GM12878 (cell line): Measurements from ENCODE around the gene CYTH3. TPM values are rescaled to one million over a fixed set of nuclear protein-coding genes. Genes with fewer than 3 reads are reported as not detected.

Experiments used
- ATAC-seq: fragments of 200-7000 bp; cut with Tn5 transposase; 3 replicates; pipeline ENCODE4 v1.9.1; 2020; ENCODE audit warnings: mild to moderate bottlenecking, moderate library complexity
- BruUV-seq: library from RNA; stranded (reverse); fragments of 400-500 nt; replicated peaks from 2 replicates; lab custom pipeline; 2021; lab: Mats Ljungman, UMichigan
- CTCF ChIA-PET: fragments of 300-600 bp; sonication (Branson Sonifier 250); formaldehyde crosslinking; extraction: SDS; loops from one replicate; lab custom pipeline; 2021; ENCODE audit warnings: inconsistent platforms; lab: Yijun Ruan, JAX
- POLR2A ChIA-PET: fragments of 350-600 bp; formaldehyde crosslinking; extraction: SDS; loops from one replicate; lab custom pipeline; 2021; ENCODE audit warnings: inconsistent platforms; lab: Charles Lee
- RAD21 ChIA-PET: fragments of 300-600 bp; sonication (Branson Sonifier 250); formaldehyde crosslinking; loops from one replicate; lab custom pipeline; 2023; ENCODE audit warnings: antibody characterized with exemption; ENCODE audit not compliant: unreplicated experiment; lab: Charles Lee
- SMC1A ChIA-PET: fragments of 300-600 bp; sonication (Branson Sonifier 250); formaldehyde crosslinking; loops from one replicate; lab custom pipeline; 2023; ENCODE audit not compliant: unreplicated experiment, uncharacterized antibody; lab: Charles Lee
- DNase-seq: peaks from one replicate; pipeline ENCODE4 v3.0.0-alpha.2; 2011; ENCODE audit warnings: low read depth, low spot score
- FAIRE-seq: peaks from 3 replicates; lab custom pipeline; 2011; peaks lifted over from hg19 to GRCh38; lab: Jason Lieb, UNC
- H2AFZ ChIP-seq: 2 replicates; pipeline ENCODE4 v1.6.0; 2011; ENCODE audit warnings: low read depth, low read length, control low read depth; ENCODE audit not compliant: control insufficient read depth
- H3K27ac ChIP-seq: 2 replicates; pipeline ENCODE4 v1.5.1; 2011; ENCODE audit warnings: control low read depth; ENCODE audit not compliant: control insufficient read depth, insufficient read depth
- H3K27me3 ChIP-seq, 2 experiments: replicated peaks in 1 of 2; 2 replicates each; pipeline versions ENCODE4 v1.6.0 to v1.6.1; 2011; ENCODE audit warnings: low read length in 1 of 2; ENCODE audit not compliant: control insufficient read depth in 2 of 2, insufficient read depth in 2 of 2
- H3K36me3 ChIP-seq, 2 experiments: 2 replicates each; pipeline ENCODE4 v1.5.1; 2011; ENCODE audit warnings: low read length in 1 of 2; ENCODE audit not compliant: control insufficient read depth in 2 of 2, insufficient read depth in 2 of 2
- H3K4me1 ChIP-seq: 2 replicates; pipeline ENCODE4 v1.6.1; 2011; ENCODE audit warnings: mild to moderate bottlenecking, low read length, moderate library complexity, mixed read lengths; ENCODE audit not compliant: control insufficient read depth, insufficient read depth
- H3K4me2 ChIP-seq: 2 replicates; pipeline ENCODE4 v1.6.0; 2011; ENCODE audit warnings: control low read depth; ENCODE audit not compliant: control insufficient read depth, insufficient read depth
- H3K4me3 ChIP-seq: fragments of 200-600 bp; sonication (generic); 2 replicates; pipeline ENCODE4 v1.5.1; 2016
- H3K79me2 ChIP-seq: 2 replicates; pipeline ENCODE4 v1.6.0; 2011; ENCODE audit warnings: low read length; ENCODE audit not compliant: control insufficient read depth, insufficient read depth
- H3K9ac ChIP-seq: 2 replicates; pipeline ENCODE4 v1.8.0; 2011; ENCODE audit warnings: low read length, control low read depth, mixed read lengths; ENCODE audit not compliant: control insufficient read depth, insufficient read depth
- H3K9me3 ChIP-seq: replicated peaks from 3 replicates; pipeline ENCODE4 v1.5.1; 2011; ENCODE audit warnings: mild to moderate bottlenecking, low read length; ENCODE audit not compliant: control insufficient read depth, insufficient read depth
- H4K20me1 ChIP-seq: 2 replicates; pipeline ENCODE4 v1.6.0; 2011; ENCODE audit not compliant: control insufficient read depth, insufficient read depth
- ATF7 ChIP-seq: fragments of 450-650 bp; IDR thresholded peaks from 2 replicates; pipeline ENCODE4 v1.6.1; 2016; ENCODE audit warnings: low read depth, mild to moderate bottlenecking
- CBX3 ChIP-seq: fragments of 200-600 bp; sonication (generic); IDR thresholded peaks from 2 replicates; pipeline ENCODE4 v1.6.1; 2016; ENCODE audit warnings: low read depth, borderline replicate concordance
- CBX5 ChIP-seq: sonication (generic); IDR thresholded peaks from 2 replicates; pipeline ENCODE4 v1.6.1; 2016; ENCODE audit warnings: low read depth, moderate library complexity, mild to moderate bottlenecking, inconsistent platforms
- DPF2 ChIP-seq: fragments of 450-650 bp; IDR thresholded peaks from 2 replicates; pipeline ENCODE4 v1.6.1; 2017; ENCODE audit warnings: mild to moderate bottlenecking
- EED ChIP-seq: sonication (generic); IDR thresholded peaks from 2 replicates; pipeline ENCODE4 v1.6.1; 2016; ENCODE audit warnings: antibody characterized with exemption, low read depth
- EZH2 ChIP-seq: IDR thresholded peaks from 2 replicates; pipeline ENCODE4 v1.6.1; 2012; ENCODE audit warnings: low read depth, mild to moderate bottlenecking, control low read depth, inconsistent platforms, low read length, borderline replicate concordance; ENCODE audit not compliant: control insufficient read depth
- PAX5 ChIP-seq: IDR thresholded peaks from 2 replicates; pipeline ENCODE4 v1.6.1; 2011; ENCODE audit warnings: low read depth, low read length, borderline replicate concordance
- PAX8 ChIP-seq: fragments of 450-650 bp; IDR thresholded peaks from 2 replicates; pipeline ENCODE4 v1.6.1; 2017; ENCODE audit warnings: mild to moderate bottlenecking, moderate library complexity
- POLR2A ChIP-seq: IDR thresholded peaks from 2 replicates; pipeline ENCODE4 v1.6.1; 2011; ENCODE audit warnings: low read depth, mild to moderate bottlenecking, low read length
- POLR2AphosphoS2 ChIP-seq: IDR thresholded peaks from 2 replicates; pipeline ENCODE4 v1.6.1; 2011; ENCODE audit warnings: low read depth, mild to moderate bottlenecking, low read length, improper control_type of control experiment, moderate library complexity
- RB1 ChIP-seq: fragments of 450-650 bp; formaldehyde crosslinking; IDR thresholded peaks from 2 replicates; pipeline ENCODE4 v1.6.1; 2017; ENCODE audit warnings: mild to moderate bottlenecking, borderline replicate concordance
- RFX5 ChIP-seq: IDR thresholded peaks from 2 replicates; pipeline ENCODE4 v1.6.1; 2011; ENCODE audit warnings: low read depth, low read length, improper control_type of control experiment
- SMAD1 ChIP-seq: fragments of 450-650 bp; IDR thresholded peaks from 2 replicates; pipeline ENCODE4 v1.6.1; 2018; ENCODE audit warnings: mild to moderate bottlenecking, low read depth; ENCODE audit not compliant: partially characterized antibody
- SMAD5 ChIP-seq: IDR thresholded peaks from 2 replicates; pipeline ENCODE4 v1.6.1; 2016; ENCODE audit warnings: antibody characterized with exemption, low read depth
- SRF ChIP-seq, 2 experiments: IDR thresholded peaks; 2 replicates each; pipeline ENCODE4 v1.6.1; 2011; ENCODE audit warnings: low read depth in 2 of 2, low read length in 2 of 2, mild to moderate bottlenecking in 1 of 2, moderate library complexity in 1 of 2
- SUZ12 ChIP-seq: fragments of 200-600 bp; sonication (generic); IDR thresholded peaks from one replicate; pipeline ENCODE4 v1.6.1; 2018; ENCODE audit warnings: antibody characterized with exemption, mild to moderate bottlenecking; ENCODE audit not compliant: unreplicated experiment
- TCF3 ChIP-seq: IDR thresholded peaks from 2 replicates; pipeline ENCODE4 v1.6.1; 2012; ENCODE audit warnings: low read depth, mild to moderate bottlenecking, low read length, borderline replicate concordance; ENCODE audit not compliant: insufficient read depth
- YY1 ChIP-seq: IDR thresholded peaks from 2 replicates; pipeline ENCODE4 v1.6.1; 2011; ENCODE audit warnings: low read depth, mild to moderate bottlenecking, low read length
- WGBS: methylation state at CpG from one replicate; pipeline ENCODE4 v1.1.6; 2016; ENCODE audit warnings: low lambda C conversion rate; ENCODE audit not compliant: insufficient replicate concordance, insufficient coverage; ENCODE audit errors: missing lambda C conversion rate; 5-methylcytosine and 5-hydroxymethylcytosine counted together
- in situ Hi-C: fragments of 300-500 bp; cut with MboI; formaldehyde crosslinking; loops from 9 replicates; pipeline ENCODE4 v1.14.3; 2018; ENCODE audit warnings: mixed read lengths
- intact Hi-C: fragments of 100-400 bp; cut with micrococcal nuclease; formaldehyde crosslinking; loops from one replicate; pipeline ENCODE4 v1.14.2; 2022; ENCODE audit not compliant: unreplicated experiment
- polyA plus RNA-seq, 11 experiments: library from polyadenylated mRNA; depleted of rRNA in 4 of 11; unstranded in 6 of 11; stranded (reverse) in 5 of 11; fragments of >200 nt; fragmentation: Nextera tagmentation in 4 of 11; fragmentation: Illumina TruSeq in 1 of 11; extraction: Ambion mirVana in 4 of 11; extraction: Trizol in 1 of 11; gene quantifications; 1 replicate in 1 of 11; 2 replicates in 10 of 11; pipeline versions ENCODE4 v1.2.1 to v1.2.3, GENCODE V29; 2011 to 2016; ENCODE audit warnings: inconsistent platforms in 2 of 11, missing spikeins in 2 of 11, low read depth in 1 of 11
- total RNA-seq, 4 experiments: library from RNA; depleted of rRNA in 3 of 4; stranded (reverse); fragments of >200 nt in 3 of 4; fragmentation: Illumina TruSeq in 1 of 4; extraction: Trizol in 1 of 4; gene quantifications; 2 replicates each; pipeline versions ENCODE4 v1.2.1 to v1.2.3, GENCODE V29; 2013 to 2021
- TF ChIP-seq, protein P1 (sequence below): fragments of 450-650 bp; formaldehyde crosslinking; IDR thresholded peaks from 2 replicates; pipeline ENCODE4 v1.4.0; 2020; ENCODE audit warnings: mild to moderate bottlenecking, moderate library complexity

CYTH3 gene
- total and polyA plus RNA-seq, 10 of the 15 experiments (the other 5 are each of a cell fraction or from before 2014, with no cell fraction given) = 0.45 to 28.2 (median 15.7) TPM

DNA sequence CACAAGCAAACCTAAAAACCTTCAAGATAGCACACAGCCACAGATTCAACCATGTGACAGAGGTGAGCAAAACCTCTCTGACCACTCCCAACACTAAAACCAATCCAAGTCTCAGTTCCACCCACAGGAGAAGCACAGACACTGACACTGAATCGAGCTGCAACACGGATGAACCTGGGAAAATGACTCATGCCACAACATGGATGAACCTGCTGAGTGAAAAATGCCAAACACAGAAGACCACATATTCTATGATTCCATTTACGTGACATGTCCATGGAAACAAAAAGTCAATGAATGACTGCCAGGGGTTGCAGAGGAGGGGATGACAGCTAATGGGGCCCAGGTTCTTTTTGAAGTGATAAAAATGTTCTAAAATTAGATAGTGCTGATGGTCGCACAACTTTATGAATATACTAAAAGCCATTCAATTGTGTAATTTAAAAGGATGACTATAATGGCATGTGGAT, 22.0 kb downstream of the CYTH3 start:
- Histone ChIP-seq H3K27ac (peak overlapping the region; percentile 77), H3K4me1 (peaks cover 17% of the 10 kb centered on the region), H3K79me2 (peaks cover 68% of the 10 kb centered on the region), H4K20me1 (no peaks in the 10 kb centered on the region), H3K36me3 (no peaks in the 10 kb centered on the region), H2AFZ (no peak overlapping the region), H3K9me3 (no peaks in the 10 kb centered on the region; the same call in 2 of the 3 replicates), H3K4me2 (peak overlapping the region; percentile 24; the same call in 1 of the 2 replicates), H3K9ac (no peak overlapping the region), H3K27me3 (no peaks in the 10 kb centered on the region), H3K4me3 (peak overlapping the region; percentile 15; the same call in 1 of the 2 replicates)
- FAIRE-seq = peak; percentile 49
- in situ Hi-C loops = loop anchor here (25.0 kb wide), 1 partner anchor 1887 kb away; no protein-coding TSS in a partner anchor
- WGBS = 53% methylated on average over 4 of the region's 4 CpGs
- POLR2A ChIA-PET = interaction anchor here (0.6 to 2.1 kb wide), 6 partner anchors 8 to 327 kb away, joined by 3 to 8 read pairs (median 4); partner anchors contain the start of gene ZDHHC4
- RAD21 ChIA-PET = interaction anchor here (1.6 to 2.9 kb wide), 5 partner anchors 10 to 20 kb away, joined by 6 to 16 read pairs (median 8); no protein-coding TSS in a partner anchor
- SMC1A ChIA-PET = interaction anchor here (1.1 to 3.1 kb wide), 5 partner anchors 9 to 20 kb away, joined by 3 to 29 read pairs (median 7); no protein-coding TSS in a partner anchor
- CTCF ChIA-PET = interaction anchor here (1.3 to 3.3 kb wide), 5 partner anchors 11 to 74 kb away, joined by 3 to 17 read pairs (median 4); no protein-coding TSS in a partner anchor
- peak; percentile 95 for ATAC-seq
- intact Hi-C loops = loop anchor here (1.0 to 2.0 kb wide), 2 partner anchors 8 to 72 kb away; no protein-coding TSS in a partner anchor
- BruUV-seq = no TSS peak
- DNase-seq = peak; percentile 93
- TF ChIP-seq EZH2 = no peak
- no peak for TF ChIP-seq SMAD5
- TF ChIP-seq SRF (IDR thresholded peaks at IDR 0.05; ENCODE audit: low read depth in 2 of 2, low read length in 2 of 2) = 0 out of 4 replicates have a peak, but pooled peaks of 1 of the 2 experiments have one; percentile 4
- TF ChIP-seq CBX3 = no peak
- TF ChIP-seq SMAD1 = peak; percentile 83
- peak; percentile 74; the same call in 1 of the 2 replicates for TF ChIP-seq PAX5
- TF ChIP-seq RFX5 = no peak
- peak; percentile 76; the same call in 1 of the 2 replicates for TF ChIP-seq YY1
- TF ChIP-seq ATF7 = peak; percentile 90
- TF ChIP-seq, protein P1, sequence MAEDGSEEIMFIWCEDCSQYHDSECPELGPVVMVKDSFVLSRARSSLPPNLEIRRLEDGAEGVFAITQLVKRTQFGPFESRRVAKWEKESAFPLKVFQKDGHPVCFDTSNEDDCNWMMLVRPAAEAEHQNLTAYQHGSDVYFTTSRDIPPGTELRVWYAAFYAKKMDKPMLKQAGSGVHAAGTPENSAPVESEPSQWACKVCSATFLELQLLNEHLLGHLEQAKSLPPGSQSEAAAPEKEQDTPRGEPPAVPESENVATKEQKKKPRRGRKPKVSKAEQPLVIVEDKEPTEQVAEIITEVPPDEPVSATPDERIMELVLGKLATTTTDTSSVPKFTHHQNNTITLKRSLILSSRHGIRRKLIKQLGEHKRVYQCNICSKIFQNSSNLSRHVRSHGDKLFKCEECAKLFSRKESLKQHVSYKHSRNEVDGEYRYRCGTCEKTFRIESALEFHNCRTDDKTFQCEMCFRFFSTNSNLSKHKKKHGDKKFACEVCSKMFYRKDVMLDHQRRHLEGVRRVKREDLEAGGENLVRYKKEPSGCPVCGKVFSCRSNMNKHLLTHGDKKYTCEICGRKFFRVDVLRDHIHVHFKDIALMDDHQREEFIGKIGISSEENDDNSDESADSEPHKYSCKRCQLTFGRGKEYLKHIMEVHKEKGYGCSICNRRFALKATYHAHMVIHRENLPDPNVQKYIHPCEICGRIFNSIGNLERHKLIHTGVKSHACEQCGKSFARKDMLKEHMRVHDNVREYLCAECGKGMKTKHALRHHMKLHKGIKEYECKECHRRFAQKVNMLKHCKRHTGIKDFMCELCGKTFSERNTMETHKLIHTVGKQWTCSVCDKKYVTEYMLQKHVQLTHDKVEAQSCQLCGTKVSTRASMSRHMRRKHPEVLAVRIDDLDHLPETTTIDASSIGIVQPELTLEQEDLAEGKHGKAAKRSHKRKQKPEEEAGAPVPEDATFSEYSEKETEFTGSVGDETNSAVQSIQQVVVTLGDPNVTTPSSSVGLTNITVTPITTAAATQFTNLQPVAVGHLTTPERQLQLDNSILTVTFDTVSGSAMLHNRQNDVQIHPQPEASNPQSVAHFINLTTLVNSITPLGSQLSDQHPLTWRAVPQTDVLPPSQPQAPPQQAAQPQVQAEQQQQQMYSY = no peak
- no peak for TF ChIP-seq POLR2AphosphoS2
- TF ChIP-seq DPF2 = peak; percentile 80; the same call in 1 of the 2 replicates
- no peak for TF ChIP-seq TCF3
- TF ChIP-seq RB1 = no peak
- no peak for TF ChIP-seq SUZ12
- TF ChIP-seq EED = peak; percentile 99
- no peak for TF ChIP-seq CBX5
- no peak for TF ChIP-seq POLR2A
- no peak for TF ChIP-seq PAX8
